ENCODE measurements around the gene SHB. TPM values are rescaled to one million over a fixed set of nuclear protein-coding genes. Genes with fewer than 3 reads are reported as not detected.

Gene SHB
- total RNA-seq, 2 donors from 2014 or later, result 33.9 to 39.9 TPM

DNA sequence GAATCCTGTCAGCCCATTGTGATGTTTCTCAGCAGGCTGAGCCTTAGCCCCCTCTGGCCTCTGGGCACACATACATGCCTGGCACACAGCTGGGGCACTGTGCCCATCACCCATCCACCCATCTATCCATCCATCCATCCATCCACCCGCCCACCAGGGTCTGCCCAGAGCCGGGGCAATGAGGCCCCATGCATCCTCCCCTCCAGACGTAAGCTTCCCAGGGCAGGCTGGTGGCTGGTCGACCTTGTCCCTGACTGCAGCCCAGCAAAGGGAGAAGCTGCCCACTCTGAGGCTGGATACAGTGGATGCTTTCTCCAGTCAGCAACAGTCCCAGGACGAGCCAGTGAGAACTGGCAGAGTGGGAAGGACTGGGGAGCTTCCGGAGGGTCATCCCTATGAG is 144.0 kb downstream of the SHB start:
- no peaks in the 10 kb centered on the region for H3K36me3 ChIP-seq
- no peak overlapping the region for H3K4me3 ChIP-seq
- no peaks in the 10 kb centered on the region for H3K27me3 ChIP-seq
- peaks cover 0 to 69% of the 10 kb centered on the region in 2 donors for H3K4me1 ChIP-seq
- no peaks in the 10 kb centered on the region for H3K9me3 ChIP-seq
- DNase-seq (ENCODE audit: low spot score), result no peak
- no peak for TF ChIP-seq CTCF (IDR thresholded peaks at IDR 0.05)
- no peak overlapping the region for H3K27ac ChIP-seq

DNA sequence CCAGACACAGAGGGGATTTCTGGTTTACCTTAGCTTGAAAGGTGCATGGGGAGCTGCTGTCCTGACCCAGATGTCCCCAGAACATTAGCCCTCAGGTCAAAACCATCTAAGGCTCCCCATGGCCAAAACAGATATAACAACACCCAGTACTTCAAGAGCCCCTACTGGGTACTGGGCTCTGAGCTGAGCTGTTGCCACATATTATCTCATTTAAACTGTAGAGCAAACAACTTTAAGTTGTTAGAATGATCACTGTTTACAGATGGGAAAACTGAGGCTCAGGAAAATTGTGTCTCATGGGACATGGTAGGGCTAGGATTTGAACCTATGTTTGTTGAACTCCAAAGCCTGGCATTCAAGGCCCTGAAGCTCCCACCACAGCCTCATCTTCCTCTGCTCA is 144.5 kb downstream of the SHB start:
- no peak for TF ChIP-seq CTCF (IDR thresholded peaks at IDR 0.05)
- no peaks in the 10 kb centered on the region for H3K27me3 ChIP-seq
- H3K36me3 ChIP-seq, result peaks cover 2% of the 10 kb centered on the region
- peaks cover 0 to 66% of the 10 kb centered on the region in 2 donors for H3K4me1 ChIP-seq
- H3K4me3 ChIP-seq, result no peak overlapping the region
- H3K9me3 ChIP-seq, result no peaks in the 10 kb centered on the region
- no peak overlapping the region for H3K27ac ChIP-seq
- no peak for DNase-seq (ENCODE audit: low spot score)

DNA sequence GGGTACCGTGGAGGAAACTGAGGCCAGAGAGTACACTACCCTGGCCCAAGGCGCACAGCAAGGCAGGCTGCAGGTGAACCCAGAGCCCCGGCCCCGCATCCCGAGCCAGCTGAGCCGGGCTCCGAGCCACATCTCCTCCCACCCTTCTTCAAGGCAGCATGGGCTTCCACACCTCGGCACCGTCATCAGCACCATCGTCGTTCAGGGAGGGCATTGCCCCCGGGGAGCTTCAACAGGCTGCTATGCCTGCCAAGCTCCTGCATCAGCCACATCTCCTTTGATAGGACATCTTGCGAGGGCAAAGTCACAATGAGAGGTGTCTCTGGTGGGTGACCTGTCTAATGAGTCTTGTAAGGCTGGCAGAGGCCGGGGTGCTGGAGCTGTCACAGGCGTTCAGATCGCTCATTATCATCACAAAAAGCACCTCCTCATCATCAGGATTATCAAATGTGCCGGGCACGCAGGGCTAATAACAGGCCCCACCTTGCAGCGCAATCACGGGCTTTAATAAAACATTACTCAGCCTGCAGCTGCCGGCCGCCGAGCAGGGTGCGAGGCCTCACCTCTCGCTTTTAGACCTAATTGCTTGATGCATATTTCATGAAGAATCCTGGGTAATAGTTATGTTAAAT is 145.1 kb downstream of the SHB start:
- H3K4me3 ChIP-seq, result no peak overlapping the region
- no peak for DNase-seq (ENCODE audit: low spot score)
- peaks cover 8% of the 10 kb centered on the region for H3K36me3 ChIP-seq
- no peaks in the 10 kb centered on the region for H3K9me3 ChIP-seq
- peak overlapping the region in 1 of 2 donors; percentile 58 for H3K27ac ChIP-seq
- H3K4me1 ChIP-seq, result peaks cover 0 to 60% of the 10 kb centered on the region in 2 donors
- H3K27me3 ChIP-seq, result no peaks in the 10 kb centered on the region
- TF ChIP-seq CTCF (IDR thresholded peaks at IDR 0.05), result no peak

- TF ChIP-seq CTCF (IDR thresholded peaks at IDR 0.05), result no peak
- H3K36me3 ChIP-seq, result peaks cover 14% of the 10 kb centered on the region
- H3K27ac ChIP-seq, result peak overlapping the region; percentile 58 to 72
- peaks cover 0 to 55% of the 10 kb centered on the region in 2 donors for H3K4me1 ChIP-seq
- no peaks in the 10 kb centered on the region for H3K9me3 ChIP-seq
- H3K27me3 ChIP-seq, result no peaks in the 10 kb centered on the region
- DNase-seq (ENCODE audit: low spot score), result no peak
- H3K4me3 ChIP-seq, result no peak overlapping the region
Measured at GRCh38 chr9:37923118-37923795, 145.8 kb downstream of the SHB start.

GRCh38 chr9:37922363-37923117 is 146.5 kb downstream of the SHB start:
- Histone ChIP-seq H3K4me1 (peaks cover 0 to 55% of the 10 kb centered on the region in 2 donors), H3K27ac (peak overlapping the region; percentile 58 to 72)
- no peak for DNase-seq (ENCODE audit: low spot score)

More at GRCh38 chr9:37922363-37923117, 146.5 kb downstream of the SHB start:
- H3K9me3 ChIP-seq, result no peaks in the 10 kb centered on the region
- TF ChIP-seq CTCF (IDR thresholded peaks at IDR 0.05), result no peak
- peaks cover 20% of the 10 kb centered on the region for H3K36me3 ChIP-seq
- H3K27me3 ChIP-seq, result no peaks in the 10 kb centered on the region
- H3K4me3 ChIP-seq, result no peak overlapping the region
